Right lobe of liver (tissue), 6 donors: ENCODE measurements around the gene KRTAP22-2. TPM values are rescaled to one million over a fixed set of nuclear protein-coding genes. Genes with fewer than 3 reads are reported as not detected.

ENCODE experiments used
- ATAC-seq, 4 donors: fragments of 200-7000 bp; cut with Tn5 transposase; one replicate each; pipeline ENCODE4 v1.9.1; 2020; ENCODE audit warnings: mild to moderate bottlenecking in 4 of 4, moderate library complexity in 4 of 4
- DNase-seq, 3 donors: peaks; one replicate each; pipeline ENCODE4 v3.0.0-alpha.2; 2020
- H3K27ac ChIP-seq, 3 donors: fragments of 200-600 bp; one replicate each; pipeline ENCODE4 v1.8.0; 2022
- H3K27me3 ChIP-seq, 2 donors: fragments of 200-600 bp; one replicate each; pipeline ENCODE4 v1.8.0; 2022
- H3K36me3 ChIP-seq, 4 donors: fragments of 200-600 bp; sonication (generic) in 1 of 4; one replicate each; pipeline versions ENCODE4 v1.5.1 to v1.8.0; 2017 to 2022; ENCODE audit warnings: control low read depth in 1 of 4
- H3K4me1 ChIP-seq, 4 donors: fragments of 200-600 bp; sonication (generic) in 1 of 4; one replicate each; pipeline versions ENCODE4 v1.5.1 to v1.8.0; 2017 to 2022; ENCODE audit warnings: control low read depth in 1 of 4
- H3K4me3 ChIP-seq, 3 donors: fragments of 200-600 bp; one replicate each; pipeline ENCODE4 v1.8.0; 2022
- H3K9me3 ChIP-seq, 4 donors: fragments of 200-600 bp; sonication (generic) in 1 of 4; one replicate each; pipeline versions ENCODE4 v1.5.1 to v1.8.0; 2017 to 2022; ENCODE audit warnings: control low read depth in 1 of 4
- POLR2A ChIP-seq: fragments of 450-650 bp; IDR thresholded peaks from one replicate; pipeline ENCODE4 v1.6.1; 2017; ENCODE audit warnings: antibody characterized with exemption, mild to moderate bottlenecking
- WGBS: methylation state at CpG from one replicate; pipeline ENCODE4 v1.1.6; 2018; ENCODE audit warnings: low coverage, low lambda C conversion rate; ENCODE audit not compliant: insufficient coverage; ENCODE audit errors: missing lambda C conversion rate; 5-methylcytosine and 5-hydroxymethylcytosine counted together
- intact Hi-C, 2 donors: fragments of 100-400 bp; cut with DNase I; formaldehyde crosslinking; loops; one replicate each; pipeline versions ENCODE4 v1.11.2 to v1.14.1; 2022
- total RNA-seq, 6 experiments: library from RNA; depleted of rRNA in 2 of 6; stranded (reverse); fragments of >200 nt in 2 of 6; fragmentation: NEBNext Ultra II Directional in 3 of 6; extraction: Animal tissue kit (Norgen Biotek cat#: 25700) in 3 of 6; gene quantifications; one replicate each; pipeline versions ENCODE4 v1.1.0 to v1.2.4, GENCODE V29; 2016 to 2023
- TF ChIP-seq, protein P1 (sequence below), 4 donors: fragments of 200-600 bp in 3 of 4; fragments of 450-650 bp in 1 of 4; IDR thresholded peaks; one replicate each; pipeline versions ENCODE4 v1.5.1 to v1.8.0; 2016 to 2022; ENCODE audit warnings: antibody characterized with exemption in 4 of 4, mild to moderate bottlenecking in 2 of 4
- donor health status: DM: no; HTN: yes; CAD: no.
- donor health status: DM: no; HTN: no; CAD: no.
- donor health status: DM: no; HTN: no; CAD: no.
- donor health status: DM: no; HTN: yes; CAD: no.
- donor health status: DM: no; HTN: yes; CAD: no.

KRTAP22-2 gene
- total RNA-seq, 6 experiments from 2014 or later: not detected

DNA sequence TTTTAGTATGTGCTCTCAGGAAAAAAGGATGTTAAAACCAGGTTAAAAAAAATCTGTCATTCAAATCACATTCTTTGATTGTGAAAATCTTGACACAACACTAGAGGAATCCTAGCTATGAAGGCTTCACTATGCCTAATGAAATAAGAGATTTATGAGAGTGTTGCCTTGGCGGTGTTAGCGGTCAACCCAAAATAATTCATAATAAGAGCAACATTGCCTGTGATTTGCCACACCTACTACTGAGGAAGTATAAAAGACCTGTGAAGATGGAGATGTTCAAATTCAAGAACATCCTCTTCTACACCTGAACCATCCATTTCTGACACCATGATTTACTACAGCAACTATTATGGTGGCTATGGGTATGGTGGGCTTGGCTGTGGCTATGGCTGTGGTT is 25.9 kb upstream of the KRTAP22-2 start, which contains the start of gene KRTAP20-1:
Gene KRTAP20-1, plus strand, starts transcription at position 301 of the 400 bp plus-strand sequence. Its CDS starts 30 bp downstream, at position 331.
- no peaks in the 10 kb centered on the region for H3K36me3 ChIP-seq
- 80% methylated on average over 2 of the region's 2 CpGs for WGBS
- no peak for DNase-seq
- intact Hi-C loops: no loop called here
- no peak for TF ChIP-seq POLR2A
- TF ChIP-seq, protein P1, sequence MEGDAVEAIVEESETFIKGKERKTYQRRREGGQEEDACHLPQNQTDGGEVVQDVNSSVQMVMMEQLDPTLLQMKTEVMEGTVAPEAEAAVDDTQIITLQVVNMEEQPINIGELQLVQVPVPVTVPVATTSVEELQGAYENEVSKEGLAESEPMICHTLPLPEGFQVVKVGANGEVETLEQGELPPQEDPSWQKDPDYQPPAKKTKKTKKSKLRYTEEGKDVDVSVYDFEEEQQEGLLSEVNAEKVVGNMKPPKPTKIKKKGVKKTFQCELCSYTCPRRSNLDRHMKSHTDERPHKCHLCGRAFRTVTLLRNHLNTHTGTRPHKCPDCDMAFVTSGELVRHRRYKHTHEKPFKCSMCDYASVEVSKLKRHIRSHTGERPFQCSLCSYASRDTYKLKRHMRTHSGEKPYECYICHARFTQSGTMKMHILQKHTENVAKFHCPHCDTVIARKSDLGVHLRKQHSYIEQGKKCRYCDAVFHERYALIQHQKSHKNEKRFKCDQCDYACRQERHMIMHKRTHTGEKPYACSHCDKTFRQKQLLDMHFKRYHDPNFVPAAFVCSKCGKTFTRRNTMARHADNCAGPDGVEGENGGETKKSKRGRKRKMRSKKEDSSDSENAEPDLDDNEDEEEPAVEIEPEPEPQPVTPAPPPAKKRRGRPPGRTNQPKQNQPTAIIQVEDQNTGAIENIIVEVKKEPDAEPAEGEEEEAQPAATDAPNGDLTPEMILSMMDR (IDR thresholded peaks at IDR 0.05): no peak
- no peak within 1 kb of the TSS for H3K4me3 ChIP-seq
- no peak for ATAC-seq
- no peaks in the 10 kb centered on the region for H3K4me1 ChIP-seq
- no peak within 1 kb of the TSS for H3K27ac ChIP-seq
- H3K9me3 ChIP-seq: no peaks in the 10 kb centered on the region
- no peaks in the 10 kb centered on the region for H3K27me3 ChIP-seq

DNA sequence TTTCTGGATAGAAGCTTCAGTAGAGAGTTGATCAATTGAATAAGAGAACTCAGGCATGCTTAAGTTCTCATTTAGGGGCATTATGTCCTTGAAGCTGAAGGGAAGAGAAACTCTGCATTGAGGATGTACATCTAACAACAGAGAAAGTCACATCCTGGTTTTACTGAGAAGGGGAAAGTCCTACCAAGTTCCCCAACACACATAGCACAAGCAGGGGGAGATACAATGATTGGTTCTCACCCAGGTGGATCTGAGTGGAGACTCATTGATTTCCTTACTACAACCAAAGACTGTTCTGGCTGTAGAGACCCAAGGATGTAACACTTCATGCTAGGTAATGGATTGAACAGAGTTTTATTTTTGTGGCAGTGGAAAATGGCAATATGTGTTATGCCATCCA is 25.0 kb upstream of the KRTAP22-2 start:
- TF ChIP-seq, protein P1 (IDR thresholded peaks at IDR 0.05): no peak
- no peak for TF ChIP-seq POLR2A
- intact Hi-C loops: no loop called here
- no peaks in the 10 kb centered on the region for H3K9me3 ChIP-seq
- H3K4me3 ChIP-seq: no peak overlapping the region
- ATAC-seq (no peak), DNase-seq (no peak)
- H3K4me1 ChIP-seq: no peaks in the 10 kb centered on the region
- H3K27me3 ChIP-seq: no peaks in the 10 kb centered on the region
- no peak overlapping the region for H3K27ac ChIP-seq
- H3K36me3 ChIP-seq: no peaks in the 10 kb centered on the region

DNA sequence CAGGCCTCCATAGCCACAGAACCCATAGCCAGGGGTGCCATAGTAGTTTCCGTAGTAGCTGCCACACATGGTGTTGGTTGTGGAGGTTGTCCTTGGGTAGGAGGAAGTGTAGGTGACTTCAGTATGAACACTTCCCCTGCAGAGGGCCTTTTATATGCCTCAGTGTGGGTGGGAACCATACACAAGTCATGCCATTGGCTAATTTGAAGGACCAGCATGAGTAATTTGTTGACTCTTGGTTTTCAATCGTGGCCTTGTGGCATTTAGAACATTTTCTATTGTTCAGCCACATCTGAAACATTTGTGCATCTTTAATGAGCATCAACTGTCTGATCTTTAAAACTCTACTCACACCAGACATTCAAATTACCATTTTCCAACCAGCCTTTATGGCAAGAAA is 23.6 kb upstream of the KRTAP22-2 start, which contains the start of gene KRTAP6-1:
Gene KRTAP6-1, minus strand, starts transcription at position 95 of the 400 bp plus-strand sequence. Its CDS starts 26 bp downstream, at position 69.
- WGBS: 23% methylated on average over 1 of the region's 2 CpGs
- Histone ChIP-seq H3K36me3 (no peaks in the 10 kb centered on the region), H3K4me1 (no peaks in the 10 kb centered on the region), H3K9me3 (no peaks in the 10 kb centered on the region), H3K27ac (no peak within 1 kb of the TSS), H3K4me3 (no peak within 1 kb of the TSS), H3K27me3 (no peaks in the 10 kb centered on the region)
- TF ChIP-seq, protein P1 (IDR thresholded peaks at IDR 0.05): no peak
- no peak for TF ChIP-seq POLR2A
- no peak for DNase-seq
- ATAC-seq: no peak
- intact Hi-C loops: no loop called here

DNA sequence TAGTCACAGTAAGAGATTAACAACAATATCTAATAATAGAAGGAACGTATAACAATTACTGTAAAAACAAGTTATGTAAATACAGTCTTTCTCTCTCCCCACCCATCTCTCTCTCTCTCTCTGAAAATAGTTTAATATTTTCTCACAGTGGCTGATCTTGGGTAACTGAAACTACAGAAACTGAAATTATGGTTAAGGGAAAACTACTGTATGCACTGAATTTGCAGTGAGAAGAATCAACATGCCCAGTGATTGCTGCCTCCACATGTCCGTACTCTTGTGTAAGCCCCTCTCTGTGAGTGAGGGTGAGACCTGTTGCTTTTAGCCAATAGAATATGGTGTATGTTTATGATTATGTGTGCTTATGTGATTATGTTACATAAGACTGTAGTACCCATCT is 21.9 kb upstream of the KRTAP22-2 start:
- no peak for TF ChIP-seq POLR2A
- TF ChIP-seq, protein P1 (IDR thresholded peaks at IDR 0.05): no peak
- Histone ChIP-seq H3K4me1 (no peaks in the 10 kb centered on the region), H3K36me3 (no peaks in the 10 kb centered on the region), H3K27me3 (no peaks in the 10 kb centered on the region), H3K9me3 (no peaks in the 10 kb centered on the region), H3K27ac (no peak overlapping the region), H3K4me3 (no peak overlapping the region)
- no peak for ATAC-seq
- 42% methylated on average over 2 of the region's 2 CpGs for WGBS
- intact Hi-C loops: no loop called here
- DNase-seq: no peak

DNA sequence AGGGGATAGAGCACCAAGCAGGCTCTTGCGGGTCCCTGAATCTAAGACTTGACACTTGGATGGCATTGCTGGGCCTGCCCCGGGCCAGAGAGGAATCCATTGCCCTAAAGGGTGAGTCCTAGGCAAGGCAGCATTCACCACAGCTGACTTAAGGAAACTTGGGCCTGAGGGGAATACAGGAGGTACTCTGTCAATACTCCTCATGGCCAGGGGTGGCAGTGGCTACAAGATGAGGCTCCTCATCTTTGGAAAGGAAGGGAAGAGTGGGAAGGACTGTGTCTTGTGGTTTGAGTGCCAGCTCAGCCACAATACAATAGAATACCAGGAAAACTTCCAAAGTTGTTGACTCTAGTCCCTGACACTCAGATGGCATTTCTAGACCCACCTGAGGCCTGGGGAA is 15.8 kb upstream of the KRTAP22-2 start:
- whole genome bisulfite sequencing: no CpG with 5 or more reads among the region's 2 CpGs
- no peaks in the 10 kb centered on the region for H3K4me1 ChIP-seq

More for the DNA sequence above, 15.8 kb upstream of the KRTAP22-2 start:
- Histone ChIP-seq H3K9me3 (no peaks in the 10 kb centered on the region), H3K36me3 (no peaks in the 10 kb centered on the region), H3K27me3 (no peaks in the 10 kb centered on the region), H3K4me3 (no peak overlapping the region), H3K27ac (no peak overlapping the region)
- intact Hi-C loops: no loop called here
- DNase-seq (no peak), ATAC-seq (no peak)
- TF ChIP-seq POLR2A: no peak
- TF ChIP-seq, protein P1 (IDR thresholded peaks at IDR 0.05): no peak
